Endodermal cell (in vitro differentiated cells): ENCODE measurements around the gene CLDN10. TPM values are rescaled to one million over a fixed set of nuclear protein-coding genes. Genes with fewer than 3 reads are reported as not detected.

Source experiments
- DNase-seq: peaks from one replicate; pipeline ENCODE4 v3.0.0-alpha.2; 2017
- H3K27ac ChIP-seq: 2 replicates; pipeline ENCODE4 v1.5.1; 2013; ENCODE audit warnings: mild to moderate bottlenecking, low read depth, low read length, moderate library complexity
- H3K27me3 ChIP-seq: 2 replicates; pipeline ENCODE4 v1.6.1; 2013; ENCODE audit warnings: mild to moderate bottlenecking, low read length, moderate library complexity; ENCODE audit not compliant: insufficient read depth, control insufficient read depth, poor library complexity, severe bottlenecking
- H3K36me3 ChIP-seq: 2 replicates; pipeline ENCODE4 v1.7.0; 2013; ENCODE audit warnings: mild to moderate bottlenecking, low read length, moderate library complexity; ENCODE audit not compliant: control insufficient read depth, insufficient read depth
- H3K4me1 ChIP-seq: one replicate; pipeline ENCODE4 v1.7.0; 2013; ENCODE audit warnings: low read length; ENCODE audit not compliant: control insufficient read depth, insufficient read depth
- H3K4me3 ChIP-seq: 2 replicates; pipeline ENCODE4 v1.5.1; 2013; ENCODE audit warnings: mild to moderate bottlenecking, low read length, moderate library complexity
- H3K9ac ChIP-seq: 2 replicates; pipeline ENCODE4 v1.6.1; 2013; ENCODE audit warnings: mild to moderate bottlenecking, low read length, moderate library complexity; ENCODE audit not compliant: poor library complexity, severe bottlenecking; ENCODE audit errors: extremely low read depth
- H3K9me3 ChIP-seq: 2 replicates; pipeline ENCODE4 v1.6.1; 2013; ENCODE audit warnings: mild to moderate bottlenecking, low read length, moderate library complexity; ENCODE audit not compliant: control insufficient read depth
- H3K27ac Mint-ChIP-seq: 2 replicates; pipeline ENCODE4 v1.8.0; 2020; ENCODE audit warnings: mixed read lengths
- H3K27me3 Mint-ChIP-seq: 2 replicates; pipeline ENCODE4 v1.8.0; 2021; ENCODE audit warnings: mild to moderate bottlenecking, mixed read lengths; ENCODE audit not compliant: insufficient read depth
- H3K36me3 Mint-ChIP-seq: 2 replicates; pipeline ENCODE4 v1.8.0; 2020; ENCODE audit warnings: low read depth, mixed read lengths
- H3K4me1 Mint-ChIP-seq: 2 replicates; pipeline ENCODE4 v1.8.0; 2020; ENCODE audit warnings: mixed read lengths
- H3K4me3 Mint-ChIP-seq: 2 replicates; pipeline ENCODE4 v1.8.0; 2020; ENCODE audit warnings: mild to moderate bottlenecking, moderate library complexity, mixed read lengths
- H3K9me3 Mint-ChIP-seq: 2 replicates; pipeline ENCODE4 v1.8.0; 2020; ENCODE audit warnings: mild to moderate bottlenecking, mixed read lengths
- CTCF ChIP-seq: fragments of 200-600 bp; sonication (generic); conservative IDR thresholded peaks from 2 replicates; pipeline ENCODE4 v1.5.0; 2021; ENCODE audit warnings: antibody characterized with exemption, mild to moderate bottlenecking
- WGBS, 2 experiments: methylation state at CpG; one replicate each; pipeline versions ENCODE4 v1.1.5 to v1.1.7; 2013; ENCODE audit warnings: missing lambda C conversion rate in 2 of 2, mixed read lengths in 1 of 2; ENCODE audit not compliant: insufficient coverage in 1 of 2, insufficient read length in 1 of 2; 5-methylcytosine and 5-hydroxymethylcytosine counted together
- total RNA-seq, 2 donors: library from RNA; stranded (reverse); fragmentation: NEBNext Ultra II Directional in 1 of 2; extraction: Animal tissue kit (Norgen Biotek cat#: 25700) in 1 of 2; gene quantifications; 2 replicates in 1 of 2; 3 replicates in 1 of 2; pipeline ENCODE4 v1.2.1, GENCODE V29; 2021

Gene CLDN10
- total RNA-seq, 2 donors from 2014 or later: 4.6 to 10.6 TPM

- Mint-ChIP-seq H3K4me1 (peaks cover 16% of the 10 kb centered on the region), H3K27ac (no peak overlapping the region), H3K9me3 (no peaks in the 10 kb centered on the region), H3K4me3 (no peak overlapping the region), H3K27me3 (no peaks in the 10 kb centered on the region), H3K36me3 (no peaks in the 10 kb centered on the region)
- Histone ChIP-seq H3K4me3 (no peak overlapping the region), H3K27ac (no peak overlapping the region), H3K9ac (no peak overlapping the region), H3K36me3 (no peaks in the 10 kb centered on the region), H3K27me3 (no peaks in the 10 kb centered on the region), H3K4me1 (no peaks in the 10 kb centered on the region), H3K9me3 (no peaks in the 10 kb centered on the region)
- TF ChIP-seq CTCF: no peak
- whole genome bisulfite sequencing, 2 experiments: 91% methylated on average over 7 to 8 of the region's 8 CpGs
- DNase-seq: no peak
Observed at GRCh38 chr13:95509521-95510310, 42.8 kb upstream of the CLDN10 start.

- Mint-ChIP-seq H3K9me3 (no peaks in the 10 kb centered on the region), H3K4me3 (no peak overlapping the region), H3K36me3 (no peaks in the 10 kb centered on the region), H3K4me1 (peaks cover 11% of the 10 kb centered on the region), H3K27me3 (no peaks in the 10 kb centered on the region), H3K27ac (no peak overlapping the region)
- no peaks in the 10 kb centered on the region for H3K36me3 ChIP-seq
- H3K4me3 ChIP-seq: no peak overlapping the region
- 83% methylated on average over 1 of the region's 1 CpG; no CpG with 5 or more reads in 1 of the 2 experiments for WGBS, 2 experiments
- TF ChIP-seq CTCF: no peak
- no peak for DNase-seq
- no peak overlapping the region for H3K9ac ChIP-seq
- H3K4me1 ChIP-seq: no peaks in the 10 kb centered on the region
- H3K27me3 ChIP-seq: no peaks in the 10 kb centered on the region
- H3K27ac ChIP-seq: no peak overlapping the region
- H3K9me3 ChIP-seq: no peaks in the 10 kb centered on the region
Observed at GRCh38 chr13:95510950-95511349, 41.6 kb upstream of the CLDN10 start.

GRCh38 chr13:95512424-95512823 lies 40.1 kb upstream of the CLDN10 start:
- no peak overlapping the region for H3K4me3 ChIP-seq
- 90 to 100% methylated on average over 2 to 3 of the region's 3 CpGs for WGBS, 2 experiments
- TF ChIP-seq CTCF: no peak
- no peaks in the 10 kb centered on the region for H3K27me3 Mint-ChIP-seq
- DNase-seq: no peak
- no peaks in the 10 kb centered on the region for H3K27me3 ChIP-seq
- H3K36me3 ChIP-seq: no peaks in the 10 kb centered on the region
- no peaks in the 10 kb centered on the region for H3K9me3 ChIP-seq
- H3K4me1 Mint-ChIP-seq: peaks cover 8% of the 10 kb centered on the region
- no peak overlapping the region for H3K4me3 Mint-ChIP-seq
- no peaks in the 10 kb centered on the region for H3K4me1 ChIP-seq
- H3K9me3 Mint-ChIP-seq: no peaks in the 10 kb centered on the region
- H3K9ac ChIP-seq: no peak overlapping the region
- H3K27ac Mint-ChIP-seq: no peak overlapping the region
- H3K27ac ChIP-seq: no peak overlapping the region
- H3K36me3 Mint-ChIP-seq: no peaks in the 10 kb centered on the region
